Caco-2 (cell line): Measurements from ENCODE around the gene ZNF764. TPM values are rescaled to one million over a fixed set of nuclear protein-coding genes. Genes with fewer than 3 reads are reported as not detected.
A peak's percentile ranks its signal among the peaks of the same experiment; 100 is the strongest.

Experiments
- BruUV-seq: library from RNA; stranded (reverse); fragments of 400-500 nt; replicated peaks from 2 replicates; lab custom pipeline; 2021; lab: Mats Ljungman, UMichigan
- CTCF ChIA-PET: fragments of 300-600 bp; sonication (Branson Sonifier 250); formaldehyde crosslinking; loops from one replicate; lab custom pipeline; 2022; ENCODE audit warnings: antibody characterized with exemption; lab: Charles Lee
- POLR2A ChIA-PET: fragments of 300-600 bp; sonication (Branson Sonifier 250); formaldehyde crosslinking; loops from one replicate; lab custom pipeline; 2022; ENCODE audit warnings: antibody characterized with exemption; lab: Charles Lee
- DNase-seq, 2 experiments: peaks; one replicate each; pipeline versions ENCODE4 v3.0.0 to v3.0.0-alpha.2; 2020 to 2022
- H3K27me3 ChIP-seq: replicated peaks from 2 replicates; pipeline ENCODE4 v1.6.0; 2011; ENCODE audit warnings: low read length; ENCODE audit not compliant: control insufficient read depth, insufficient read depth
- H3K36me3 ChIP-seq: 2 replicates; pipeline ENCODE4 v1.5.1; 2011; ENCODE audit warnings: low read length; ENCODE audit not compliant: control insufficient read depth, insufficient read depth
- H3K4me1 ChIP-seq: fragments of 250-450 bp; sonication (Bioruptor Pico); 2 replicates; pipeline ENCODE4 v1.5.1; 2020; ENCODE audit warnings: mild to moderate bottlenecking
- H3K4me3 ChIP-seq: 2 replicates; pipeline ENCODE4 v1.5.1; 2011; ENCODE audit warnings: low read depth, mild to moderate bottlenecking, control low read depth, low read length
- H3K9me3 ChIP-seq: fragments of 250-450 bp; sonication (Bioruptor Pico); 2 replicates; pipeline ENCODE4 v1.5.1; 2020; ENCODE audit warnings: mild to moderate bottlenecking, moderate library complexity
- H3K27ac Mint-ChIP-seq: one replicate; pipeline ENCODE4 v1.8.0; 2022; ENCODE audit warnings: mixed read lengths; ENCODE audit not compliant: unreplicated experiment
- H3K27me3 Mint-ChIP-seq: one replicate; pipeline ENCODE4 v1.8.0; 2022; ENCODE audit warnings: mixed read lengths; ENCODE audit not compliant: insufficient read depth, unreplicated experiment
- H3K36me3 Mint-ChIP-seq: one replicate; pipeline ENCODE4 v1.8.0; 2022; ENCODE audit warnings: mild to moderate bottlenecking, mixed read lengths; ENCODE audit not compliant: insufficient read depth, unreplicated experiment
- H3K4me1 Mint-ChIP-seq: one replicate; pipeline ENCODE4 v1.8.0; 2022; ENCODE audit warnings: low read depth, mixed read lengths; ENCODE audit not compliant: unreplicated experiment
- H3K4me3 Mint-ChIP-seq: one replicate; pipeline ENCODE4 v1.8.0; 2022; ENCODE audit warnings: mild to moderate bottlenecking, moderate library complexity, mixed read lengths; ENCODE audit not compliant: unreplicated experiment
- H3K9me3 Mint-ChIP-seq: one replicate; pipeline ENCODE4 v1.8.0; 2022; ENCODE audit warnings: mixed read lengths; ENCODE audit not compliant: unreplicated experiment
- CTCF ChIP-seq, 2 experiments: fragments of 200-600 bp in 1 of 2; IDR thresholded peaks; 1 replicate in 1 of 2; 2 replicates in 1 of 2; pipeline versions ENCODE4 v1.5.1 to v1.8.0; 2011 to 2022; ENCODE audit warnings: antibody characterized with exemption in 1 of 2, control low read depth in 1 of 2, inconsistent platforms in 1 of 2, low read depth in 1 of 2, low read length in 1 of 2, mild to moderate bottlenecking in 1 of 2, moderate library complexity in 1 of 2; ENCODE audit not compliant: insufficient read depth in 1 of 2, severe bottlenecking in 1 of 2, unreplicated experiment in 1 of 2
- intact Hi-C: fragments of 100-400 bp; cut with micrococcal nuclease; formaldehyde crosslinking; loops from one replicate; pipeline ENCODE4 v1.10.0; 2022; ENCODE audit not compliant: unreplicated experiment
- total RNA-seq: library from RNA; stranded (reverse); gene quantifications from 2 replicates; pipeline ENCODE4 v1.2.3, GENCODE V29; 2022

The ZNF764 gene
- total RNA-seq, 1 experiment from 2014 or later = 8.5 TPM

GRCh38 chr16:30585400-30586191 lies 27.4 kb upstream of the ZNF764 start, which contains the start of gene ZNF785:
ZNF785 (minus strand) TSS chr16:30585697; CDS start chr16:30585611, 86 bp downstream.
- intact Hi-C loops = loop anchor here (1.0 to 2.0 kb wide), 2 partner anchors 13 to 49 kb away; no protein-coding TSS in a partner anchor
- Histone ChIP-seq H3K9me3 (no peaks in the 10 kb centered on the region), H3K36me3 (peaks cover 2% of the 10 kb centered on the region; the same call in 1 of the 2 replicates), H3K4me1 (no peaks in the 10 kb centered on the region), H3K4me3 (peak within 1 kb of the TSS; percentile 69), H3K27me3 (no peaks in the 10 kb centered on the region)
- DNase-seq = peak; percentile 96 to 98
- no peaks in the 10 kb centered on the region for H3K27me3 Mint-ChIP-seq
- H3K27ac Mint-ChIP-seq = peak within 1 kb of the TSS; percentile 91
- TF ChIP-seq CTCF (IDR thresholded peaks at IDR 0.05; ENCODE audit: insufficient read depth in 1 of 2, low read depth in 1 of 2, low read length in 1 of 2, severe bottlenecking in 1 of 2, unreplicated experiment in 1 of 2) = peak in 1 of 2 experiments; percentile 7
- CTCF ChIA-PET = interaction anchor here (0.7 to 2.4 kb wide), 7 partner anchors 13 to 156 kb away, joined by 3 to 10 read pairs (median 4); partner anchors contain the start of genes DCTPP1, FBRS, PRR14 and ZNF688
- no peaks in the 10 kb centered on the region for H3K4me1 Mint-ChIP-seq
- no peaks in the 10 kb centered on the region for H3K9me3 Mint-ChIP-seq
- POLR2A ChIA-PET = interaction anchor here (0.6 to 2.9 kb wide), 10 partner anchors 14 to 215 kb away, joined by 3 to 19 read pairs (median 4); partner anchors contain the start of genes FBRS, ZNF688, ZNF689 and ZNF747
- H3K4me3 Mint-ChIP-seq = peak within 1 kb of the TSS; percentile 91
- TSS peak; percentile 69 for BruUV-seq
- peaks cover 36% of the 10 kb centered on the region for H3K36me3 Mint-ChIP-seq

GRCh38 chr16:30585022-30585399 lies 26.8 kb upstream of the ZNF764 start:
- H3K4me1 ChIP-seq = no peaks in the 10 kb centered on the region
- no peak for DNase-seq
- H3K27me3 Mint-ChIP-seq = no peaks in the 10 kb centered on the region
- H3K27me3 ChIP-seq = no peaks in the 10 kb centered on the region
- peak overlapping the region; percentile 91 for H3K27ac Mint-ChIP-seq
- BruUV-seq = no TSS peak
- no peak for TF ChIP-seq CTCF (IDR thresholded peaks at IDR 0.05; ENCODE audit: insufficient read depth in 1 of 2, low read depth in 1 of 2, low read length in 1 of 2, severe bottlenecking in 1 of 2, unreplicated experiment in 1 of 2)
- intact Hi-C loops = loop anchor here (1.0 to 2.0 kb wide), 2 partner anchors 13 to 50 kb away; no protein-coding TSS in a partner anchor
- H3K36me3 Mint-ChIP-seq = peaks cover 36% of the 10 kb centered on the region
- no peaks in the 10 kb centered on the region for H3K9me3 Mint-ChIP-seq
- H3K36me3 ChIP-seq = peaks cover 2% of the 10 kb centered on the region; the same call in 1 of the 2 replicates
- ChIA-PET POLR2A (interaction anchor here (0.7 to 2.9 kb wide), 5 partner anchors 13 to 214 kb away, joined by 3 to 19 read pairs (median 4); partner anchors contain the start of genes ZNF688 and ZNF747), CTCF (interaction anchor here (0.7 to 2.4 kb wide), 4 partner anchors 13 to 155 kb away, joined by 4 to 10 read pairs (median 6); partner anchors contain the start of genes DCTPP1, ZNF688 and ZNF764)
- H3K9me3 ChIP-seq = no peaks in the 10 kb centered on the region
- peak overlapping the region; percentile 69 for H3K4me3 ChIP-seq
- peak overlapping the region; percentile 91 for H3K4me3 Mint-ChIP-seq
- no peaks in the 10 kb centered on the region for H3K4me1 Mint-ChIP-seq

- intact Hi-C loops = no loop called here
- Histone ChIP-seq H3K27me3 (no peaks in the 10 kb centered on the region), H3K4me3 (no peak overlapping the region), H3K36me3 (peaks cover 2% of the 10 kb centered on the region; the same call in 1 of the 2 replicates), H3K4me1 (no peaks in the 10 kb centered on the region), H3K9me3 (no peaks in the 10 kb centered on the region)
- DNase-seq = no peak
- CTCF ChIA-PET = no interaction called here
- no peaks in the 10 kb centered on the region for H3K27me3 Mint-ChIP-seq
- no peak overlapping the region for H3K27ac Mint-ChIP-seq
- H3K9me3 Mint-ChIP-seq = no peaks in the 10 kb centered on the region
- TF ChIP-seq CTCF (IDR thresholded peaks at IDR 0.05; ENCODE audit: insufficient read depth in 1 of 2, low read depth in 1 of 2, low read length in 1 of 2, severe bottlenecking in 1 of 2, unreplicated experiment in 1 of 2) = no peak
- peaks cover 37% of the 10 kb centered on the region for H3K36me3 Mint-ChIP-seq
- no peak overlapping the region for H3K4me3 Mint-ChIP-seq
- H3K4me1 Mint-ChIP-seq = no peaks in the 10 kb centered on the region
- POLR2A ChIA-PET = no interaction called here
- BruUV-seq = no TSS peak
These were observed 24.6 kb upstream of the ZNF764 start for GRCh38 chr16:30582611-30583340.
